Mucosa of descending colon (tissue), 3 donors: ENCODE results near the gene ZNF823. TPM values are rescaled to one million over a fixed set of nuclear protein-coding genes. Genes with fewer than 3 reads are reported as not detected.
"Not testable (repeated sequence)": the region's sequence is repeated elsewhere in the genome, so short reads cannot be mapped to it uniquely, and the experiment has no call there.

Source experiments
- ATAC-seq: fragments of 200-7000 bp; cut with Tn5 transposase; one replicate; pipeline ENCODE4 v1.9.1; 2020; ENCODE audit warnings: mild to moderate bottlenecking, moderate library complexity
- DNase-seq, 3 donors: peaks; one replicate each; pipeline ENCODE4 v3.0.0-alpha.2; 2020
- H3K36me3 ChIP-seq: fragments of 200-600 bp; one replicate; pipeline ENCODE4 v1.8.0; 2021; ENCODE audit warnings: low read depth, mild to moderate bottlenecking
- H3K4me1 ChIP-seq: fragments of 200-600 bp; one replicate; pipeline ENCODE4 v1.8.0; 2021; ENCODE audit warnings: low read depth, mild to moderate bottlenecking
- H3K4me3 ChIP-seq: fragments of 200-600 bp; one replicate; pipeline ENCODE4 v1.8.0; 2021; ENCODE audit warnings: mild to moderate bottlenecking
- H3K9me3 ChIP-seq: fragments of 200-600 bp; one replicate; pipeline ENCODE4 v1.8.0; 2021; ENCODE audit warnings: mild to moderate bottlenecking
- intact Hi-C, 2 donors: fragments of 100-400 bp; cut with DNase I in 1 of 2; cut with micrococcal nuclease in 1 of 2; formaldehyde crosslinking; loops; one replicate each; pipeline versions ENCODE4 v1.11.0 to v1.11.1; 2022; cut with DNase I, micrococcal nuclease
- total RNA-seq, 3 donors: library from RNA; stranded (reverse); fragmentation: NEBNext Ultra II Directional in 2 of 3; extraction: Animal tissue kit (Norgen Biotek cat#: 25700) in 2 of 3; gene quantifications; one replicate each; pipeline versions ENCODE4 v1.2.1 to v1.2.4, GENCODE V29; 2021 to 2023
- TF ChIP-seq, protein P1 (sequence below): fragments of 200-600 bp; IDR thresholded peaks from one replicate; pipeline ENCODE4 v1.8.0; 2022; ENCODE audit warnings: antibody characterized with exemption, mild to moderate bottlenecking
- donor health status: DM: no; HTN: no; CAD: no; lungs with moderate emphysema.
- donor health status: DM: no; HTN: no; CAD: no.
- donor health status: DM: no; HTN: yes; CAD: no.

The ZNF823 gene
- total RNA-seq, 3 donors from 2014 or later = 12.1 to 17.8 (median 13.1) TPM

GRCh38 chr19:11684987-11685675, 53.6 kb downstream of the ZNF823 start:
- H3K9me3 ChIP-seq = peaks cover 54% of the 10 kb centered on the region
- H3K36me3 ChIP-seq = no peaks in the 10 kb centered on the region
- DNase-seq = no peak
- ATAC-seq = no peak
- H3K4me1 ChIP-seq = no peaks in the 10 kb centered on the region
- TF ChIP-seq, protein P1, sequence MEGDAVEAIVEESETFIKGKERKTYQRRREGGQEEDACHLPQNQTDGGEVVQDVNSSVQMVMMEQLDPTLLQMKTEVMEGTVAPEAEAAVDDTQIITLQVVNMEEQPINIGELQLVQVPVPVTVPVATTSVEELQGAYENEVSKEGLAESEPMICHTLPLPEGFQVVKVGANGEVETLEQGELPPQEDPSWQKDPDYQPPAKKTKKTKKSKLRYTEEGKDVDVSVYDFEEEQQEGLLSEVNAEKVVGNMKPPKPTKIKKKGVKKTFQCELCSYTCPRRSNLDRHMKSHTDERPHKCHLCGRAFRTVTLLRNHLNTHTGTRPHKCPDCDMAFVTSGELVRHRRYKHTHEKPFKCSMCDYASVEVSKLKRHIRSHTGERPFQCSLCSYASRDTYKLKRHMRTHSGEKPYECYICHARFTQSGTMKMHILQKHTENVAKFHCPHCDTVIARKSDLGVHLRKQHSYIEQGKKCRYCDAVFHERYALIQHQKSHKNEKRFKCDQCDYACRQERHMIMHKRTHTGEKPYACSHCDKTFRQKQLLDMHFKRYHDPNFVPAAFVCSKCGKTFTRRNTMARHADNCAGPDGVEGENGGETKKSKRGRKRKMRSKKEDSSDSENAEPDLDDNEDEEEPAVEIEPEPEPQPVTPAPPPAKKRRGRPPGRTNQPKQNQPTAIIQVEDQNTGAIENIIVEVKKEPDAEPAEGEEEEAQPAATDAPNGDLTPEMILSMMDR = no peak
- intact Hi-C loops = no loop called here
- H3K4me3 ChIP-seq = no peak overlapping the region

- Histone ChIP-seq H3K4me3 (no peak overlapping the region), H3K4me1 (no peaks in the 10 kb centered on the region), H3K9me3 (peaks cover 62% of the 10 kb centered on the region), H3K36me3 (no peaks in the 10 kb centered on the region)
- TF ChIP-seq, protein P1 = no peak
- intact Hi-C loops = no loop called here
- ATAC-seq (no peak), DNase-seq (no peak)
Measured at GRCh38 chr19:11680689-11681302, 58.0 kb downstream of the ZNF823 start.

GRCh38 chr19:11678504-11678903, 60.2 kb downstream of the ZNF823 start:
- ATAC-seq = no peak
- DNase-seq = no peak
- intact Hi-C loops = no loop called here
- Histone ChIP-seq H3K9me3 (peaks cover 39% of the 10 kb centered on the region), H3K36me3 (no peaks in the 10 kb centered on the region), H3K4me1 (no peaks in the 10 kb centered on the region), H3K4me3 (no peak overlapping the region)
- TF ChIP-seq, protein P1 = no peak

- DNase-seq, H3K4me1 ChIP-seq, H3K4me3 ChIP-seq, ATAC-seq, H3K36me3 ChIP-seq, intact Hi-C loops: not testable (repeated sequence)
- H3K9me3 ChIP-seq = peaks cover 31% of the 10 kb centered on the region
Measured at GRCh38 chr19:11676661-11677600, 61.8 kb downstream of the ZNF823 start.

DNA sequence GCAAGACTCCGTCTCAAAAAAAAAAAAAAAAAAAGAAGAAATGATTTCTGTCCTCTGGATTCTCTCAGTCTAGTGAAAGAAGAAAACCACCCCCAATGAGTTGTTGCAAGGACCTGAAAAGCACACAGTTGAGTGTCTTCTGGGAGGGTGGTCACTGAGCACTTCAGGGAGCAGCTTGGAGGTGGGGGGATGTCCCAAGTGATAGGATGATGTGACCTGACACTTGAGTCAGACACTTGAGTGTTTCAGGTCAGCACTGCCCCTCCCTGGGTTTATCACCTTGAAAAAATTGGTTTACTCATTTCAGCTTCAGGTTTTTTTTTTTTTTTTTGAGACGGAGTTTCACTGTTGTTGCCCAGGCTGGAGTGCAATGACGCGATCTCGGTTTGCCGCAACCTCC, 63.2 kb downstream of the ZNF823 start:
- intact Hi-C loops = no loop called here
- TF ChIP-seq, protein P1 = no peak
- ATAC-seq = no peak
- DNase-seq = no peak
- Histone ChIP-seq H3K9me3 (peaks cover 20% of the 10 kb centered on the region), H3K4me1 (no peaks in the 10 kb centered on the region), H3K4me3 (no peak overlapping the region), H3K36me3 (no peaks in the 10 kb centered on the region)

DNA sequence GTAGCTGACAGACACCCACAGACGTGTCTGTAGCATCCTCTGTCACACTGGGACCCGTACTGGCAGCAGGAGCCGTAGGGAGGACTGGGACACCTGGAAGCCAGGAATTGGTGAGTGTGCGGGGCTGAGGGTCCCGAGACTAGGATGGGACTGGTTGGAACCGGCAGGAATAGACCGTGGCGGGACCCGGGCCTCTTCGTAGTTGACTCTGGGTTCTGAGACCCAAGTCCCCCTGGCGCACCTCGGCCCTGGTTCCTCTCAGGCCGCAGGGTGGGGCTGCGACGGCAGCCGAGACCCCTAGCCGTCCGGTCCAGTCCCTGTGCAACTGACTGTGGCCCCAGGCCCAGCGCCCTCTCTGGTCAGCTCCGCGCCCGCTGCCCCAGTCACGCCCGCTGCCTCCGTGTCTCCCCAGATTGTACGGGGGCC, 64.7 kb downstream of the ZNF823 start:
- intact Hi-C loops = no loop called here
- Histone ChIP-seq H3K4me3 (no peak overlapping the region), H3K9me3 (peaks cover 7% of the 10 kb centered on the region), H3K4me1 (no peaks in the 10 kb centered on the region), H3K36me3 (no peaks in the 10 kb centered on the region)
- TF ChIP-seq, protein P1 = no peak
- ATAC-seq (no peak), DNase-seq (no peak)
